ENCODE measurements around the gene TENM3. TPM values are rescaled to one million over a fixed set of nuclear protein-coding genes. Genes with fewer than 3 reads are reported as not detected.

The TENM3 gene
- total RNA-seq, 1 experiment from 2014 or later, result not detected

DNA sequence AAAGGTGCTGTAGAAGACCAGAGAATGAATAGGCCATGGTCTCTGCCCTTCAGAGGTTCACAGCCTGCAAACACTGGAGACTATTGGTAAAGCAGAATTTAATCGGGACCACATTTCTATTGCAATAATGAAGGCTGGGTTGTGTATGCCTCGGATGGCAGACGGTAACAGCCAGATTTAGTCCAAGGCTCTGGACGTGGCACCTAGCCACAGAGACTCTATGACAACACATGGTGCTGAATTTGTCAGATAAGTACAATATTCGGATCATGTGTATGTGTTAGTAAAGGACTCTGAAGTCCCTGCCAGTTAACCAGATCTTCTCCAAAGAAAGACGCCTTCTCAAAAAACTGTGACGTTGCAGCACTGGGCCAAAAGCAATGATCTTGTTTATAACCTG, 545.0 kb downstream of the TENM3 start:
- H3K9me2 ChIP-seq (ENCODE audit: insufficient read depth), result no peaks in the 10 kb centered on the region
- no peak for DNase-seq
- H2AFZ ChIP-seq, result no peak overlapping the region
- ChIA-PET POLR2A (ENCODE audit: unreplicated experiment) (no interaction called here), CTCF (no interaction called here)
- H4K20me1 ChIP-seq (ENCODE audit: insufficient read depth), result no peaks in the 10 kb centered on the region
- H3K27me3 ChIP-seq (ENCODE audit: insufficient read depth, low read depth), result peaks cover 68% of the 10 kb centered on the region
- H3K4me2 ChIP-seq, result no peak overlapping the region
- TF ChIP-seq, protein P1, sequence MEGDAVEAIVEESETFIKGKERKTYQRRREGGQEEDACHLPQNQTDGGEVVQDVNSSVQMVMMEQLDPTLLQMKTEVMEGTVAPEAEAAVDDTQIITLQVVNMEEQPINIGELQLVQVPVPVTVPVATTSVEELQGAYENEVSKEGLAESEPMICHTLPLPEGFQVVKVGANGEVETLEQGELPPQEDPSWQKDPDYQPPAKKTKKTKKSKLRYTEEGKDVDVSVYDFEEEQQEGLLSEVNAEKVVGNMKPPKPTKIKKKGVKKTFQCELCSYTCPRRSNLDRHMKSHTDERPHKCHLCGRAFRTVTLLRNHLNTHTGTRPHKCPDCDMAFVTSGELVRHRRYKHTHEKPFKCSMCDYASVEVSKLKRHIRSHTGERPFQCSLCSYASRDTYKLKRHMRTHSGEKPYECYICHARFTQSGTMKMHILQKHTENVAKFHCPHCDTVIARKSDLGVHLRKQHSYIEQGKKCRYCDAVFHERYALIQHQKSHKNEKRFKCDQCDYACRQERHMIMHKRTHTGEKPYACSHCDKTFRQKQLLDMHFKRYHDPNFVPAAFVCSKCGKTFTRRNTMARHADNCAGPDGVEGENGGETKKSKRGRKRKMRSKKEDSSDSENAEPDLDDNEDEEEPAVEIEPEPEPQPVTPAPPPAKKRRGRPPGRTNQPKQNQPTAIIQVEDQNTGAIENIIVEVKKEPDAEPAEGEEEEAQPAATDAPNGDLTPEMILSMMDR (conservative IDR thresholded peaks at IDR 0.05), result no peak
- TF ChIP-seq EZH2 (IDR thresholded peaks at IDR 0.05; ENCODE audit: low read depth), result no peak
- no peaks in the 10 kb centered on the region for H3K36me3 ChIP-seq (ENCODE audit: low read depth)
- no peak overlapping the region for H3K4me3 ChIP-seq
- intact Hi-C loops (cut with micrococcal nuclease; ENCODE audit: unreplicated experiment), result no loop called here
- H3K4me1 ChIP-seq (replicated peaks; ENCODE audit: insufficient read depth), result no peaks in the 10 kb centered on the region
- H3K79me2 ChIP-seq (ENCODE audit: low read depth), result no peaks in the 10 kb centered on the region
- no peaks in the 10 kb centered on the region for H3K9me3 ChIP-seq (ENCODE audit: insufficient read depth, low read depth)
- H3K27ac ChIP-seq, result no peak overlapping the region
- H3F3A ChIP-seq (ENCODE audit: insufficient read depth, low read depth), result no peaks in the 10 kb centered on the region
- BruUV-seq (replicated peaks), result no TSS peak

GRCh38 chr4:182789529-182789928, 546.3 kb downstream of the TENM3 start:
- Histone ChIP-seq H3F3A (ENCODE audit: insufficient read depth, low read depth) (no peaks in the 10 kb centered on the region), H3K27ac (no peak overlapping the region), H3K9me2 (ENCODE audit: insufficient read depth) (no peaks in the 10 kb centered on the region), H3K36me3 (ENCODE audit: low read depth) (no peaks in the 10 kb centered on the region), H3K27me3 (ENCODE audit: insufficient read depth, low read depth) (peaks cover 73% of the 10 kb centered on the region), H2AFZ (no peak overlapping the region), H3K9me3 (ENCODE audit: insufficient read depth, low read depth) (no peaks in the 10 kb centered on the region), H3K4me2 (no peak overlapping the region), H3K4me1 (replicated peaks; ENCODE audit: insufficient read depth) (no peaks in the 10 kb centered on the region), H3K79me2 (ENCODE audit: low read depth) (no peaks in the 10 kb centered on the region), H4K20me1 (ENCODE audit: insufficient read depth) (no peaks in the 10 kb centered on the region), H3K4me3 (no peak overlapping the region)
- intact Hi-C loops (cut with micrococcal nuclease; ENCODE audit: unreplicated experiment), result no loop called here
- POLR2A ChIA-PET (ENCODE audit: unreplicated experiment), result no interaction called here
- TF ChIP-seq EZH2 (IDR thresholded peaks at IDR 0.05; ENCODE audit: low read depth), result no peak
- TF ChIP-seq, protein P1 (conservative IDR thresholded peaks at IDR 0.05), result no peak
- no peak for DNase-seq
- no TSS peak for BruUV-seq (replicated peaks)
- CTCF ChIA-PET, result no interaction called here

DNA sequence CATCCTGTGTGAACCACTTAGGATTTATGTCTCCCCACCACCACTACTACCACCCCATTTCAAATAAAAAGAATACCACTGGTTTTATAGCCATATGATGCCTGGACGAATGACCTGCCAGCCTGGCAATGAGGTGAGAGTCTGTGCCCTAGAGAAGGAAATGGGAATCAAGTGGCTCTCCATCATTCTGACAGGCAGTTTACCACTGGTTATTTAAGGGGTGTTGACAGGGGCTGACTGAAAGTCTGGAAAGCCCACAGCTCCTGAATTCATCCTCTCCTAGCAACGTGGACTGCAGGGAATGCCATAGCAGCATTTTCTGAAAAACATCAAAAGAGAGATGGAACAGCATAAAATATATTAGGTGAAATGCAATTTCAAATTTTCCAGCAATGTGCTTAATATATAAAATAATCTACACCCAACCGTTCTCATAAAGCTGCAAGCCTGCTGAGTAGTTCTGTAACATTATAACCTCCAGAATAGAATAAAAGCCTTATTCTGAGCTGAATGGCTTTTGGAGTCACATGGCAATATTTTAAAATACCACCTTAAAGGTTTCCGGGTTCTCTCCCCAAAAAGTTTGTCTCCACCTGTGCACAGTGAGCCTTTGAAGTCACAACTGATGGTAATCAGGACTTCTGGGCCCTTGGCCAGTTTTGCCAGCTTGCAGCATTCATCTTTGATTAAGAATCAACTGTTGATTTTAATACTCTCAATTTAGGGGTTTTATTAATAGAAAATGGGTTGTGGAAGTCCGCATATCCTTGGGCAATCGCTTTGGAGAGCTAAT, 552.4 kb downstream of the TENM3 start:
- no peak for DNase-seq
- ChIA-PET POLR2A (ENCODE audit: unreplicated experiment) (no interaction called here), CTCF (no interaction called here)
- H3K4me2 ChIP-seq, result no peak overlapping the region
- no peaks in the 10 kb centered on the region for H3K79me2 ChIP-seq (ENCODE audit: low read depth)
- TF ChIP-seq, protein P1 (conservative IDR thresholded peaks at IDR 0.05), result no peak
- TF ChIP-seq EZH2 (IDR thresholded peaks at IDR 0.05; ENCODE audit: low read depth), result no peak
- intact Hi-C loops (cut with micrococcal nuclease; ENCODE audit: unreplicated experiment), result no loop called here
- no peaks in the 10 kb centered on the region for H4K20me1 ChIP-seq (ENCODE audit: insufficient read depth)
- H3K27me3 ChIP-seq (ENCODE audit: insufficient read depth, low read depth), result peaks cover 44% of the 10 kb centered on the region
- BruUV-seq (replicated peaks), result no TSS peak
- H3K36me3 ChIP-seq (ENCODE audit: low read depth), result no peaks in the 10 kb centered on the region
- no peak overlapping the region for H3K4me3 ChIP-seq
- no peaks in the 10 kb centered on the region for H3K9me2 ChIP-seq (ENCODE audit: insufficient read depth)
- H2AFZ ChIP-seq, result no peak overlapping the region
- no peak overlapping the region for H3K27ac ChIP-seq
- no peaks in the 10 kb centered on the region for H3F3A ChIP-seq (ENCODE audit: insufficient read depth, low read depth)
- no peaks in the 10 kb centered on the region for H3K9me3 ChIP-seq (ENCODE audit: insufficient read depth, low read depth)
- H3K4me1 ChIP-seq (replicated peaks; ENCODE audit: insufficient read depth), result no peaks in the 10 kb centered on the region
